GM19463 (cell line): ENCODE data around the gene PTPRT.
"Not testable (repeated sequence)": the region's sequence is repeated elsewhere in the genome, so short reads cannot be mapped to it uniquely, and the experiment has no call there.

ENCODE experiments used
- ATAC-seq: cut with Tn5 transposase; IDR thresholded peaks from one replicate; pipeline ENCODE4 v1.9.1; 2021; ENCODE audit warnings: mild to moderate bottlenecking, moderate library complexity; ENCODE audit not compliant: unreplicated experiment

Gene PTPRT

GRCh38 chr20:42259389-42259788 lies 930.3 kb downstream of the PTPRT start:
- no peak for ATAC-seq

GRCh38 chr20:42258564-42259302 lies 931.0 kb downstream of the PTPRT start:
- ATAC-seq: no peak

GRCh38 chr20:42255821-42256220 lies 933.9 kb downstream of the PTPRT start:
- no peak for ATAC-seq

GRCh38 chr20:42254673-42255072 lies 935.0 kb downstream of the PTPRT start:
- no peak for ATAC-seq

- ATAC-seq: no peak
Measured at GRCh38 chr20:42252116-42252515, 937.6 kb downstream of the PTPRT start.

- ATAC-seq: no peak
Measured at GRCh38 chr20:42218621-42219374, 970.9 kb downstream of the PTPRT start.

GRCh38 chr20:42214074-42214473 lies 975.6 kb downstream of the PTPRT start:
- ATAC-seq: no peak

GRCh38 chr20:42212391-42212790 lies 977.3 kb downstream of the PTPRT start:
- ATAC-seq: no peak

GRCh38 chr20:42206557-42206956 lies 983.1 kb downstream of the PTPRT start:
- ATAC-seq: not testable (repeated sequence)

- ATAC-seq: no peak
Measured at GRCh38 chr20:42204109-42204660, 985.5 kb downstream of the PTPRT start.

- ATAC-seq: no peak
Measured at GRCh38 chr20:42197599-42197998, 992.1 kb downstream of the PTPRT start.

- no peak for ATAC-seq
Measured at GRCh38 chr20:42193119-42193518, 996.6 kb downstream of the PTPRT start.

GRCh38 chr20:42192321-42192720 lies 997.4 kb downstream of the PTPRT start:
- no peak for ATAC-seq

GRCh38 chr20:42191140-42191860 lies 998.4 kb downstream of the PTPRT start:
- no peak for ATAC-seq

GRCh38 chr20:42190084-42190483 lies 999.6 kb downstream of the PTPRT start:
- no peak for ATAC-seq

- ATAC-seq: no peak
Measured at GRCh38 chr20:42186337-42186736, 1003.4 kb downstream of the PTPRT start.

GRCh38 chr20:42183147-42183546 lies 1006.6 kb downstream of the PTPRT start:
- ATAC-seq: no peak

GRCh38 chr20:42181064-42181463 lies 1008.6 kb downstream of the PTPRT start:
- ATAC-seq: no peak

- no peak for ATAC-seq
Measured at GRCh38 chr20:42179768-42180167, 1009.9 kb downstream of the PTPRT start.

GRCh38 chr20:42173440-42173839 lies 1016.3 kb downstream of the PTPRT start:
- ATAC-seq: no peak

- ATAC-seq: no peak
Measured at GRCh38 chr20:42164121-42164890, 1025.4 kb downstream of the PTPRT start.
